Measurements from ENCODE around the gene NPIPB8.
"Not testable (repeated sequence)": the region's sequence is repeated elsewhere in the genome, so short reads cannot be mapped to it uniquely, and the experiment has no call there.

NPIPB8 gene

GRCh38 chr16:28639959-28640358 is 2.1 kb downstream of the NPIPB8 start:
- DNase-seq: not testable (repeated sequence)

GRCh38 chr16:28666264-28666663 is 28.4 kb downstream of the NPIPB8 start:
- DNase-seq: not testable (repeated sequence)

GRCh38 chr16:28667480-28667879 is 29.6 kb downstream of the NPIPB8 start:
- not testable (repeated sequence) for DNase-seq

- not testable (repeated sequence) for DNase-seq
Measured at GRCh38 chr16:28668199-28668598, 30.3 kb downstream of the NPIPB8 start.

- DNase-seq: not testable (repeated sequence)
Measured at GRCh38 chr16:28688327-28688952, 50.6 kb downstream of the NPIPB8 start.

GRCh38 chr16:28689425-28689824 is 51.6 kb downstream of the NPIPB8 start:
- DNase-seq: not testable (repeated sequence)

- DNase-seq: not testable (repeated sequence)
Measured at GRCh38 chr16:28691722-28692121, 53.9 kb downstream of the NPIPB8 start.

- DNase-seq: not testable (repeated sequence)
Measured at GRCh38 chr16:28693257-28693950, 55.5 kb downstream of the NPIPB8 start.

- DNase-seq: not testable (repeated sequence)
Measured at GRCh38 chr16:28699792-28700191, 61.9 kb downstream of the NPIPB8 start.

- DNase-seq: not testable (repeated sequence)
Measured at GRCh38 chr16:28700349-28700748, 62.5 kb downstream of the NPIPB8 start.

GRCh38 chr16:28701384-28701783 is 63.5 kb downstream of the NPIPB8 start:
- DNase-seq: not testable (repeated sequence)

- not testable (repeated sequence) for DNase-seq
Measured at GRCh38 chr16:28704246-28704645, 66.4 kb downstream of the NPIPB8 start.
